Right lobe of liver (tissue), 4 donors: ENCODE results near the gene SVIL.

ENCODE experiments used
- POLR2A ChIP-seq: fragments of 450-650 bp; IDR thresholded peaks from one replicate; pipeline ENCODE4 v1.6.1; 2017; ENCODE audit warnings: antibody characterized with exemption, mild to moderate bottlenecking
- TF ChIP-seq, protein P1 (sequence below), 4 donors: fragments of 200-600 bp in 3 of 4; fragments of 450-650 bp in 1 of 4; IDR thresholded peaks; one replicate each; pipeline versions ENCODE4 v1.5.1 to v1.8.0; 2016 to 2022; ENCODE audit warnings: antibody characterized with exemption in 4 of 4, mild to moderate bottlenecking in 2 of 4
- donor health status: DM: no; HTN: no; CAD: no.
- donor health status: DM: no; HTN: no; CAD: no.
- donor health status: DM: no; HTN: yes; CAD: no.

DNA sequence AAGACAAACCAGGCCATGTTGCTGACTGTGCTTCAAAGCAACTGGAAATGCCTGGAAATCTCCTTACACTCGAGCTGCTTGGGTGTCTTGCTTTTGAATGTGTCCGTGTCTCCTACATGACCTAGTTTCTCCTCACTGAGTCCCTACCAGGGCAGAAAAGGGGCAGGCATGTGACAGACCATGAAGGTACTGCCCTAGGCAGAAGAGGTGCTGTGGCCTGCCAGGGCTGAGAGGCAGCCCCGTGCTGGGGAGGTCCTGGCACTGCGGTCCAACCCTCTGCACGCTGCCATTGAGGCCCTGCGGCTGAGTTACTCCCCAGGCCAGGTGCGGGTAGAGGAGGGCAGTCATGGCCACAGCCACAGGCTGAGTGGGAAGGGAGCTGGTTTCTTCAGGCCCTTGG, 186.6 kb downstream of the SVIL start:
- TF ChIP-seq, protein P1, sequence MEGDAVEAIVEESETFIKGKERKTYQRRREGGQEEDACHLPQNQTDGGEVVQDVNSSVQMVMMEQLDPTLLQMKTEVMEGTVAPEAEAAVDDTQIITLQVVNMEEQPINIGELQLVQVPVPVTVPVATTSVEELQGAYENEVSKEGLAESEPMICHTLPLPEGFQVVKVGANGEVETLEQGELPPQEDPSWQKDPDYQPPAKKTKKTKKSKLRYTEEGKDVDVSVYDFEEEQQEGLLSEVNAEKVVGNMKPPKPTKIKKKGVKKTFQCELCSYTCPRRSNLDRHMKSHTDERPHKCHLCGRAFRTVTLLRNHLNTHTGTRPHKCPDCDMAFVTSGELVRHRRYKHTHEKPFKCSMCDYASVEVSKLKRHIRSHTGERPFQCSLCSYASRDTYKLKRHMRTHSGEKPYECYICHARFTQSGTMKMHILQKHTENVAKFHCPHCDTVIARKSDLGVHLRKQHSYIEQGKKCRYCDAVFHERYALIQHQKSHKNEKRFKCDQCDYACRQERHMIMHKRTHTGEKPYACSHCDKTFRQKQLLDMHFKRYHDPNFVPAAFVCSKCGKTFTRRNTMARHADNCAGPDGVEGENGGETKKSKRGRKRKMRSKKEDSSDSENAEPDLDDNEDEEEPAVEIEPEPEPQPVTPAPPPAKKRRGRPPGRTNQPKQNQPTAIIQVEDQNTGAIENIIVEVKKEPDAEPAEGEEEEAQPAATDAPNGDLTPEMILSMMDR (IDR thresholded peaks at IDR 0.05) = no peak
- no peak for TF ChIP-seq POLR2A
